ENCODE results near the gene ME1.

Gene ME1

DNA sequence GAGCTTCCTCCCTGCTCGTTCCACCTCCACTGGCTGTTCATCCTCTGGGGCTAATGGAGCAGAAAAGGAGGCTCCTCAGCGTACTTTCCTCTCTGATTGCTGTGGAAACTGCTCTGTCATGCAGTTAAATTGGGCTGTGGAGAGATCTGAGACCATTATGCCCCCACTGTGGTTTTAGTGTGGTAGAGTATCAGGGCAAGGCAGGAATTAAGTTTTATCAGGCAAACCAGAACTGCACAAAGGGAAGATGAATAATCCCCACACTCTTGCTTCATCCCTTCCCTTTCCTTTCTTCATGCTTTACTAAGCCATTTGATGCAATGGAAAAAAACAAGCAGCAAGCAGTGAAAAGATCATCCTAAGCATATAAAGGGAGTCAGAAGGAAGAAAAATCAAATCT, 11.9 kb upstream of the ME1 start:
- no peak overlapping the region for H3K27ac ChIP-seq (ENCODE audit: low read depth, low read length)
- H3K4me1 ChIP-seq (ENCODE audit: control insufficient read depth, low read length), result no peaks in the 10 kb centered on the region
- no peaks in the 10 kb centered on the region for H3K36me3 ChIP-seq (ENCODE audit: control insufficient read depth, low read length)
- H3K9me3 ChIP-seq (ENCODE audit: control insufficient read depth, insufficient read depth, low read length), result no peaks in the 10 kb centered on the region
- no peaks in the 10 kb centered on the region for H3F3A ChIP-seq (ENCODE audit: control insufficient read depth, insufficient read depth)
- no peak overlapping the region for H3K4me3 ChIP-seq (ENCODE audit: low read length)
- H3K27me3 ChIP-seq (ENCODE audit: control insufficient read depth, low read length), result no peaks in the 10 kb centered on the region
- no peak for TF ChIP-seq EZH2phosphoT487 (IDR thresholded peaks at IDR 0.05; ENCODE audit: borderline replicate concordance, low read length)
- TF ChIP-seq, protein P1, sequence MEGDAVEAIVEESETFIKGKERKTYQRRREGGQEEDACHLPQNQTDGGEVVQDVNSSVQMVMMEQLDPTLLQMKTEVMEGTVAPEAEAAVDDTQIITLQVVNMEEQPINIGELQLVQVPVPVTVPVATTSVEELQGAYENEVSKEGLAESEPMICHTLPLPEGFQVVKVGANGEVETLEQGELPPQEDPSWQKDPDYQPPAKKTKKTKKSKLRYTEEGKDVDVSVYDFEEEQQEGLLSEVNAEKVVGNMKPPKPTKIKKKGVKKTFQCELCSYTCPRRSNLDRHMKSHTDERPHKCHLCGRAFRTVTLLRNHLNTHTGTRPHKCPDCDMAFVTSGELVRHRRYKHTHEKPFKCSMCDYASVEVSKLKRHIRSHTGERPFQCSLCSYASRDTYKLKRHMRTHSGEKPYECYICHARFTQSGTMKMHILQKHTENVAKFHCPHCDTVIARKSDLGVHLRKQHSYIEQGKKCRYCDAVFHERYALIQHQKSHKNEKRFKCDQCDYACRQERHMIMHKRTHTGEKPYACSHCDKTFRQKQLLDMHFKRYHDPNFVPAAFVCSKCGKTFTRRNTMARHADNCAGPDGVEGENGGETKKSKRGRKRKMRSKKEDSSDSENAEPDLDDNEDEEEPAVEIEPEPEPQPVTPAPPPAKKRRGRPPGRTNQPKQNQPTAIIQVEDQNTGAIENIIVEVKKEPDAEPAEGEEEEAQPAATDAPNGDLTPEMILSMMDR (IDR thresholded peaks at IDR 0.05; ENCODE audit: low read depth, low read length, poor library complexity, severe bottlenecking), result no peak
- no peaks in the 10 kb centered on the region for H4K20me1 ChIP-seq (ENCODE audit: control insufficient read depth, insufficient read depth, low read depth, low read length)
- no peaks in the 10 kb centered on the region for H3K79me2 ChIP-seq (ENCODE audit: control insufficient read depth, low read length)
- no peak overlapping the region for H3K4me2 ChIP-seq (ENCODE audit: low read length)
- no peaks in the 10 kb centered on the region for H3K9me2 ChIP-seq (replicated peaks; ENCODE audit: control insufficient read depth, low read length)

DNA sequence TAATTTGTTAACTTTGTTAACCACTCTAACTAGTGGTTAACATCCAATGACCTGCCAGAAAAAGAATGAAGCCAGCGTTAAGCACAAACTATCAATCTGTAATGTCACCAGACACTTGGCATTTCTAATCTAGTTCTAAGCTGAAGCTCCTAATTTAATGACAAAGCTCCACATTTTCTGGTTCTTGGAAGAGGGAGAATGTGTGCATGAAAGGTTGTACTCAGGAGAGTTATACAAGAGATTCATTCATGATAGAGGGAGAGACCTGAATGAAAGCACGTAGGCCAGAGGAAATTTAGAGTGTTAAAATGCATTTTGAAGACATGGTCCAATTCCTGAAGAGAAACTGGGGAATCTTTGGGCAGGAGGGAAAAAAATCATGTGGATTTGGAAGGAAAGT, 8.3 kb upstream of the ME1 start:
- H3K9me2 ChIP-seq (replicated peaks; ENCODE audit: control insufficient read depth, low read length), result no peaks in the 10 kb centered on the region
- H3K4me2 ChIP-seq (ENCODE audit: low read length), result no peak overlapping the region
- H3F3A ChIP-seq (ENCODE audit: control insufficient read depth, insufficient read depth), result no peaks in the 10 kb centered on the region
- no peaks in the 10 kb centered on the region for H3K79me2 ChIP-seq (ENCODE audit: control insufficient read depth, low read length)
- H4K20me1 ChIP-seq (ENCODE audit: control insufficient read depth, insufficient read depth, low read depth, low read length), result no peaks in the 10 kb centered on the region
- no peak overlapping the region for H3K4me3 ChIP-seq (ENCODE audit: low read length)
- H3K36me3 ChIP-seq (ENCODE audit: control insufficient read depth, low read length), result no peaks in the 10 kb centered on the region
- TF ChIP-seq, protein P1 (IDR thresholded peaks at IDR 0.05; ENCODE audit: low read depth, low read length, poor library complexity, severe bottlenecking), result no peak
- TF ChIP-seq EZH2phosphoT487 (IDR thresholded peaks at IDR 0.05; ENCODE audit: borderline replicate concordance, low read length), result no peak
- no peaks in the 10 kb centered on the region for H3K9me3 ChIP-seq (ENCODE audit: control insufficient read depth, insufficient read depth, low read length)
- H3K27me3 ChIP-seq (ENCODE audit: control insufficient read depth, low read length), result no peaks in the 10 kb centered on the region
- H3K4me1 ChIP-seq (ENCODE audit: control insufficient read depth, low read length), result no peaks in the 10 kb centered on the region
- no peak overlapping the region for H3K27ac ChIP-seq (ENCODE audit: low read depth, low read length)

DNA sequence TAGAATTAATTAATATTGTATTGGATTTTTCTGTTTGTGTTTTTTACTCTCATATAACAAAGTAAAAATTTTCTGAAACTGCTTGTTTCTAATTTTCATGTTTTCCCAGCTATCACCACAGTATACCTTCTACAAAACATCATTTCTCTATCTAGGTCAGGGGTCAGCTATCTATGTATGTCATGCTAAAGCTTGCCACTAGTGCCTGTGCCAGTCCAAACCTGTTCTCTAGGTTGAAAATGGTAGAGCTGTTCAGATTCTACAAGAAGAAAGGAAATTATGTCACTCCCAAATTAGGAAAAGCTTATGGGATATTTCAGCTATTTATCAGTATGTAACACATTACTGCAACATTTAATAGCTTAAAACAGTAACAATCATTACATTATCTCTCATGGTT, 5.8 kb upstream of the ME1 start:
- TF ChIP-seq, protein P1 (IDR thresholded peaks at IDR 0.05; ENCODE audit: low read depth, low read length, poor library complexity, severe bottlenecking), result no peak
- TF ChIP-seq EZH2phosphoT487 (IDR thresholded peaks at IDR 0.05; ENCODE audit: borderline replicate concordance, low read length), result no peak
- H3K4me1 ChIP-seq (ENCODE audit: control insufficient read depth, low read length), result no peaks in the 10 kb centered on the region
- H3F3A ChIP-seq (ENCODE audit: control insufficient read depth, insufficient read depth), result no peaks in the 10 kb centered on the region
- H3K9me3 ChIP-seq (ENCODE audit: control insufficient read depth, insufficient read depth, low read length), result no peaks in the 10 kb centered on the region
- H3K27me3 ChIP-seq (ENCODE audit: control insufficient read depth, low read length), result no peaks in the 10 kb centered on the region
- H3K4me2 ChIP-seq (ENCODE audit: low read length), result no peak overlapping the region
- H3K4me3 ChIP-seq (ENCODE audit: low read length), result no peak overlapping the region
- no peaks in the 10 kb centered on the region for H3K9me2 ChIP-seq (replicated peaks; ENCODE audit: control insufficient read depth, low read length)
- H3K79me2 ChIP-seq (ENCODE audit: control insufficient read depth, low read length), result no peaks in the 10 kb centered on the region
- no peak overlapping the region for H3K27ac ChIP-seq (ENCODE audit: low read depth, low read length)
- H3K36me3 ChIP-seq (ENCODE audit: control insufficient read depth, low read length), result no peaks in the 10 kb centered on the region
- no peaks in the 10 kb centered on the region for H4K20me1 ChIP-seq (ENCODE audit: control insufficient read depth, insufficient read depth, low read depth, low read length)

DNA sequence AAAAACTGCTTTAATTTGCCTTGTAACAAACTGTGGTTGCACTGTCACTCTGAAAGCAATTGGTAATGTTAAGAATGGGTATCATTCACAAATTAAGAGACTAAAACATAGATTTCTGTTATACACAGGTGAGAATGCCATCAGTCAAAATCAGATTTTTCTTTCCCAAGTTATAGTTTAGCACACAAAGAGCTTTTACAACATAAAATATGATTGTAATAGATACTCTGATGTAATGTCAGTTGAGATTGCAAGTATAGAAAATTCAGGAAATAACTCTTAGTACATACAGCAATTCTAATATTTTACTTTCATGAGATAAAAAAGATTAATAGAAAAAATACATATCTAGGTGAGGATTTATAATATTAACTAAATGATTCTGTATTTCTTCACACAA, 2.3 kb upstream of the ME1 start:
- Histone ChIP-seq H4K20me1 (ENCODE audit: control insufficient read depth, insufficient read depth, low read depth, low read length) (no peaks in the 10 kb centered on the region), H3K4me2 (ENCODE audit: low read length) (no peak overlapping the region), H3K9me3 (ENCODE audit: control insufficient read depth, insufficient read depth, low read length) (no peaks in the 10 kb centered on the region), H3F3A (ENCODE audit: control insufficient read depth, insufficient read depth) (no peaks in the 10 kb centered on the region), H3K4me3 (ENCODE audit: low read length) (no peak overlapping the region), H3K79me2 (ENCODE audit: control insufficient read depth, low read length) (no peaks in the 10 kb centered on the region), H3K36me3 (ENCODE audit: control insufficient read depth, low read length) (no peaks in the 10 kb centered on the region), H3K27me3 (ENCODE audit: control insufficient read depth, low read length) (no peaks in the 10 kb centered on the region), H3K4me1 (ENCODE audit: control insufficient read depth, low read length) (no peaks in the 10 kb centered on the region), H3K27ac (ENCODE audit: low read depth, low read length) (no peak overlapping the region), H3K9me2 (replicated peaks; ENCODE audit: control insufficient read depth, low read length) (no peaks in the 10 kb centered on the region)
- TF ChIP-seq EZH2phosphoT487 (IDR thresholded peaks at IDR 0.05; ENCODE audit: borderline replicate concordance, low read length), result no peak
- TF ChIP-seq, protein P1 (IDR thresholded peaks at IDR 0.05; ENCODE audit: low read depth, low read length, poor library complexity, severe bottlenecking), result no peak

Data from DOHH2 (cell line).